DOHH2 (cell line): ENCODE results near the gene SLC26A6.

Experiments
- EZH2phosphoT487 ChIP-seq: fragments of 200-600 bp; sonication (generic); IDR thresholded peaks from 2 replicates; pipeline ENCODE4 v1.6.1; 2017; ENCODE audit warnings: borderline replicate concordance, mild to moderate bottlenecking, antibody characterized with exemption, low read length, moderate library complexity, mixed read lengths
- TF ChIP-seq, protein P1 (sequence below): fragments of 200-600 bp; sonication (generic); IDR thresholded peaks from one replicate; pipeline ENCODE4 v1.5.1; 2014; ENCODE audit warnings: antibody characterized with exemption, mild to moderate bottlenecking, low read depth, low read length; ENCODE audit not compliant: poor library complexity, severe bottlenecking

DNA sequence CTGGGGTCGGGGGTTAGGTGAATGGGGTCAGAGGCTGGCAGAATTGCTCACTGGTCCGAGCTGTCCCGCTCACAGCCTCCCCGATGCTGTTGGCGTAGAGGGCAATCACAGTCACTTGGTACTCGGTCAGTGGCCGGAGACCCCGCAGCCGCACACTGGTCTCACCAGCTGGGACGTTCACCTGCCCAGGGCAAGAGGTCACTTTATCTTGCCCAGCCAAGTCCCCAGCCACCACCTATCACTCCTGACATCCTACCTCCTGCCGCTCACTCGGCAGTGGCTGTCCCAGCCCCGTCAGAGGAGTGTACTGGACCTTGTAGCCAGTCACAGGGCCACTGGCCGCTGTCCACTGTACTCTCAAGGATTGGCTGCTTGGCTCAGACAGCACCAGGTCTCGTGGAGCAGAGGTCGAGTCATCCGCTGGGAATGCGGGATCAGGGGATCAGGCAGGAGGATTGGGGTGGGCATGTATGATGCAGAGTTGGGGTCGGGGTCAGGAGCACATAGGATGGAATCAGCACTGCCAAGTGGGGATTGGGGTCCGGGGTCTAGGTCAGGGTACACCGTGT is 42.7 kb downstream of the SLC26A6 start:
- TF ChIP-seq, protein P1, sequence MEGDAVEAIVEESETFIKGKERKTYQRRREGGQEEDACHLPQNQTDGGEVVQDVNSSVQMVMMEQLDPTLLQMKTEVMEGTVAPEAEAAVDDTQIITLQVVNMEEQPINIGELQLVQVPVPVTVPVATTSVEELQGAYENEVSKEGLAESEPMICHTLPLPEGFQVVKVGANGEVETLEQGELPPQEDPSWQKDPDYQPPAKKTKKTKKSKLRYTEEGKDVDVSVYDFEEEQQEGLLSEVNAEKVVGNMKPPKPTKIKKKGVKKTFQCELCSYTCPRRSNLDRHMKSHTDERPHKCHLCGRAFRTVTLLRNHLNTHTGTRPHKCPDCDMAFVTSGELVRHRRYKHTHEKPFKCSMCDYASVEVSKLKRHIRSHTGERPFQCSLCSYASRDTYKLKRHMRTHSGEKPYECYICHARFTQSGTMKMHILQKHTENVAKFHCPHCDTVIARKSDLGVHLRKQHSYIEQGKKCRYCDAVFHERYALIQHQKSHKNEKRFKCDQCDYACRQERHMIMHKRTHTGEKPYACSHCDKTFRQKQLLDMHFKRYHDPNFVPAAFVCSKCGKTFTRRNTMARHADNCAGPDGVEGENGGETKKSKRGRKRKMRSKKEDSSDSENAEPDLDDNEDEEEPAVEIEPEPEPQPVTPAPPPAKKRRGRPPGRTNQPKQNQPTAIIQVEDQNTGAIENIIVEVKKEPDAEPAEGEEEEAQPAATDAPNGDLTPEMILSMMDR = no peak
- TF ChIP-seq EZH2phosphoT487 = no peak
